Esophagus muscularis mucosa (tissue), 4 donors: ENCODE results near the gene TMUB1.

ENCODE experiments used
- CTCF ChIP-seq, 3 experiments: fragments of 200-600 bp in 2 of 3; fragments of 450-650 bp in 1 of 3; sonication (generic) in 2 of 3; IDR thresholded peaks; one replicate each; pipeline ENCODE4 v1.5.1; 2017 to 2019; ENCODE audit warnings: antibody characterized with exemption in 3 of 3, mild to moderate bottlenecking in 2 of 3, moderate library complexity in 1 of 3
- EP300 ChIP-seq: sonication (generic); formaldehyde crosslinking; IDR thresholded peaks from one replicate; pipeline ENCODE4 v1.6.1; 2017; ENCODE audit warnings: antibody characterized with exemption
- POLR2A ChIP-seq: fragments of 450-650 bp; IDR thresholded peaks from one replicate; pipeline ENCODE4 v1.6.1; 2017; ENCODE audit warnings: antibody characterized with exemption, moderate library complexity, mild to moderate bottlenecking, low read depth

GRCh38 chr7:151107882-151108281 is 24.6 kb upstream of the TMUB1 start:
- TF ChIP-seq CTCF (IDR thresholded peaks at IDR 0.05) (no peak), EP300 (no peak), POLR2A (no peak)
